ENCODE data around the gene KCNK17. TPM values are rescaled to one million over a fixed set of nuclear protein-coding genes. Genes with fewer than 3 reads are reported as not detected.

The KCNK17 gene, protein sequence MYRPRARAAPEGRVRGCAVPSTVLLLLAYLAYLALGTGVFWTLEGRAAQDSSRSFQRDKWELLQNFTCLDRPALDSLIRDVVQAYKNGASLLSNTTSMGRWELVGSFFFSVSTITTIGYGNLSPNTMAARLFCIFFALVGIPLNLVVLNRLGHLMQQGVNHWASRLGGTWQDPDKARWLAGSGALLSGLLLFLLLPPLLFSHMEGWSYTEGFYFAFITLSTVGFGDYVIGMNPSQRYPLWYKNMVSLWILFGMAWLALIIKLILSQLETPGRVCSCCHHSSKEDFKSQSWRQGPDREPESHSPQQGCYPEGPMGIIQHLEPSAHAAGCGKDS
- 10.5 TPM for polyA plus RNA-seq (2013)

DNA sequence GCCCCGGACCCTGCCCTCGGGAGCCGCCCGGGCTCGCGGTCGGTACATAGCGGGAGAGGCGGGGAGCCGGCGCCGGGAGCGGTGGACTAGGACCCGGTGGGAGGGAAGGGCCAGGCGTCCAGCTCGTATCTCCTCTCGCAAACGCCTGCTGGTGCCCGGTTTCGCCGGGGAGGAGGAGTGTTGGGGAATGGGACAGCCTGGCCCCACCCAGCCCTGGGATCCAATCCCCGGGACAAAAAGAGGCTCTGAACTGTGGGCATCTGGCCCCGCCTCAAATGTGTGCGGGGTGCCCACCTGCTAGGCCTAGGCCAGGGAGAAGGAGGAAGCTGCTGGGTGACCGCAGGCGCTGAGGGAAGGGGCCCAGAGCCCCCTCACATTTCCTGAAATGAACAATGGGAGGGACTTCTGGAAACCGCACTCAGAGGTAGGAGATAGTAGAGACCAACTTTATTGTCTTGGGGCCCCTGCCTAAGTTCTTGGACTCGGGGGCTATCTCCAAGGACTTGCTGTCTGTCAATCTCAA is at the start of gene KCNK17:
TSS of gene KCNK17 (minus strand) at position 147 of the 523 bp plus-strand sequence. CDS start at position 48, 99 bp downstream.
- H3K36me3 ChIP-seq (ENCODE audit: control insufficient read depth in 4 of 4, insufficient read depth in 4 of 4, low read length in 3 of 4): peaks cover 0 to 7% (median 2%) of the 10 kb centered on the region in 4 experiments
- 0% methylated on average over 28 of the region's 28 CpGs for WGBS (ENCODE audit: insufficient coverage)
- H3K27me3 ChIP-seq (replicated peaks in 2 of 5; ENCODE audit: control insufficient read depth in 4 of 5, insufficient read depth in 5 of 5, low read length in 4 of 5): peaks cover 0 to 7% (median 0%) of the 10 kb centered on the region in 5 experiments
- ChIA-PET CTCF (interaction anchor here (0.6 to 6.1 kb wide), 7 partner anchors 10 to 191 kb away, joined by 3 to 47 read pairs (median 6); no protein-coding TSS in a partner anchor), POLR2A (interaction anchor here (0.6 to 1.2 kb wide), 2 partner anchors 11 to 22 kb away, joined by 3 to 4 read pairs; no protein-coding TSS in a partner anchor)
- no peaks in the 10 kb centered on the region for H3K9me3 ChIP-seq (ENCODE audit: control extremely low read depth in 1 of 5, control insufficient read depth in 4 of 5, insufficient read depth in 2 of 5, low read depth in 1 of 5, low read length in 4 of 5)
- H3K4me1 ChIP-seq (ENCODE audit: control extremely low read depth in 1 of 4, control insufficient read depth in 4 of 4, insufficient read depth in 4 of 4, low read length in 3 of 4): peaks cover 4 to 92% (median 72%) of the 10 kb centered on the region in 4 experiments
- H3K27ac ChIP-seq (ENCODE audit: insufficient read depth in 1 of 2, low read depth in 1 of 2, low read length in 2 of 2, poor library complexity in 1 of 2, severe bottlenecking in 2 of 2): no peak within 1 kb of the TSS
- peak; percentile 77 to 92 (median 89) for DNase-seq
- peak within 1 kb of the TSS; percentile 30 to 78 (median 71) for H3K4me3 ChIP-seq (ENCODE audit: control insufficient read depth in 1 of 7, extremely low read depth in 1 of 7, insufficient read depth in 4 of 7, low read depth in 2 of 7, low read length in 6 of 7)

DNA sequence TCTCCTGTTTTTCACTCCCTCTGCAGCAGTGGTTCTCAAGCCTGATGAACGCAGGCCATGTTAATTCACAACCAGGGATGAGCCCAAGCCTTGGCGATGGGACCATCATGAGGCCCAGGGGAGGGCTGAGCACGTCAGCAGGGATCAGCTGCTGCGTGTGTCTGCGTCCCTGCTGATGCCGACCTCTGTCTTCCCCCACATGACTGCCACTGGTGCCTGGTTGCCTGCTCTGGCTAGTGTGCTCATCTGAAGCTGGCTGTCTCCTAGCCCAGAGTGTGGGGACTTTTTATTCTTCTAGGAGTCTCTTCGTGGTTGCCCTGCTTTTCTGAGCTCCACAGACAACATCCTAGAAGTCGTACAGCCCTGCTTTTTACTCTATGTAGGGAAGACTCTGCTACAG is 49.1 kb upstream of the KCNK17 start:
- Histone ChIP-seq H3K27me3 (replicated peaks in 2 of 5; ENCODE audit: control insufficient read depth in 4 of 5, insufficient read depth in 5 of 5, low read length in 4 of 5) (peaks cover 0 to 4% (median 0%) of the 10 kb centered on the region in 5 experiments), H3K9me3 (ENCODE audit: control extremely low read depth in 1 of 5, control insufficient read depth in 4 of 5, insufficient read depth in 2 of 5, low read depth in 1 of 5, low read length in 4 of 5) (no peaks in the 10 kb centered on the region), H3K36me3 (ENCODE audit: control insufficient read depth in 4 of 4, insufficient read depth in 4 of 4, low read length in 3 of 4) (no peaks in the 10 kb centered on the region), H3K27ac (ENCODE audit: insufficient read depth in 1 of 2, low read depth in 1 of 2, low read length in 2 of 2, poor library complexity in 1 of 2, severe bottlenecking in 2 of 2) (no peak overlapping the region), H3K4me3 (ENCODE audit: control insufficient read depth in 1 of 7, extremely low read depth in 1 of 7, insufficient read depth in 4 of 7, low read depth in 2 of 7, low read length in 6 of 7) (no peak overlapping the region), H3K4me1 (ENCODE audit: control extremely low read depth in 1 of 4, control insufficient read depth in 4 of 4, insufficient read depth in 4 of 4, low read length in 3 of 4) (peaks cover 0 to 7% (median 6%) of the 10 kb centered on the region in 4 experiments)
- POLR2A ChIA-PET: no interaction called here
- CTCF ChIA-PET: interaction anchor here (0.7 to 2.3 kb wide), 11 partner anchors 10 to 1518 kb away, joined by 3 to 10 read pairs (median 4); no protein-coding TSS in a partner anchor
- DNase-seq: no peak
- 100% methylated on average over 6 of the region's 8 CpGs for WGBS (ENCODE audit: insufficient coverage)

DNA sequence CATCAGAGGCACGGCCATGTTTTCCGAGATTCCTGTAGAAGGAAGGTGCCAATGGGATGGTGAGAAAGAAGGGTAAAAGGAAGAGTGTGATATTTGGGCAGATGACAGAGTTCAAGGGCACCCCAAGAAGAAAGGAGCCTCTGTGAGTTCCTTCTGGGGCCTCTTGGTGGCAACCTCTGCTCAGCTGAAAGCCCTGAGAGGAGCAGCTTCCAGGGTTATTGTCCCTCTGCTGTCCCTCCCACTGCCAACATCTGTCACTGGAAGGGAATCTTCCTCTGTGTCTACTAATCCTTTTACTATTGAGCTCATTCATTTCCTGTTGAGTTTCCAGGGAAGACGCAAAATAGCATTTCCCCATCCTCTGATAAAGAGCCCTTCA is 48.3 kb upstream of the KCNK17 start:
- no peak overlapping the region for H3K27ac ChIP-seq (ENCODE audit: insufficient read depth in 1 of 2, low read depth in 1 of 2, low read length in 2 of 2, poor library complexity in 1 of 2, severe bottlenecking in 2 of 2)
- H3K27me3 ChIP-seq (replicated peaks in 2 of 5; ENCODE audit: control insufficient read depth in 4 of 5, insufficient read depth in 5 of 5, low read length in 4 of 5): peaks cover 0 to 4% (median 0%) of the 10 kb centered on the region in 5 experiments
- WGBS (ENCODE audit: insufficient coverage): 100% methylated on average over 1 of the region's 3 CpGs
- no peak for DNase-seq
- no peaks in the 10 kb centered on the region for H3K36me3 ChIP-seq (ENCODE audit: control insufficient read depth in 4 of 4, insufficient read depth in 4 of 4, low read length in 3 of 4)
- H3K4me1 ChIP-seq (ENCODE audit: control extremely low read depth in 1 of 4, control insufficient read depth in 4 of 4, insufficient read depth in 4 of 4, low read length in 3 of 4): peaks cover 0 to 12% (median 10%) of the 10 kb centered on the region in 4 experiments
- H3K9me3 ChIP-seq (ENCODE audit: control extremely low read depth in 1 of 5, control insufficient read depth in 4 of 5, insufficient read depth in 2 of 5, low read depth in 1 of 5, low read length in 4 of 5): no peaks in the 10 kb centered on the region
- ChIA-PET POLR2A (interaction anchor here (0.6 kb wide), 1 partner anchor 15 kb away, joined by 3 read pairs; no protein-coding TSS in a partner anchor), CTCF (interaction anchor here (1.0 to 2.3 kb wide), 9 partner anchors 8 to 531 kb away, joined by 3 to 10 read pairs (median 7); no protein-coding TSS in a partner anchor)
- no peak overlapping the region for H3K4me3 ChIP-seq (ENCODE audit: control insufficient read depth in 1 of 7, extremely low read depth in 1 of 7, insufficient read depth in 4 of 7, low read depth in 2 of 7, low read length in 6 of 7)

DNA sequence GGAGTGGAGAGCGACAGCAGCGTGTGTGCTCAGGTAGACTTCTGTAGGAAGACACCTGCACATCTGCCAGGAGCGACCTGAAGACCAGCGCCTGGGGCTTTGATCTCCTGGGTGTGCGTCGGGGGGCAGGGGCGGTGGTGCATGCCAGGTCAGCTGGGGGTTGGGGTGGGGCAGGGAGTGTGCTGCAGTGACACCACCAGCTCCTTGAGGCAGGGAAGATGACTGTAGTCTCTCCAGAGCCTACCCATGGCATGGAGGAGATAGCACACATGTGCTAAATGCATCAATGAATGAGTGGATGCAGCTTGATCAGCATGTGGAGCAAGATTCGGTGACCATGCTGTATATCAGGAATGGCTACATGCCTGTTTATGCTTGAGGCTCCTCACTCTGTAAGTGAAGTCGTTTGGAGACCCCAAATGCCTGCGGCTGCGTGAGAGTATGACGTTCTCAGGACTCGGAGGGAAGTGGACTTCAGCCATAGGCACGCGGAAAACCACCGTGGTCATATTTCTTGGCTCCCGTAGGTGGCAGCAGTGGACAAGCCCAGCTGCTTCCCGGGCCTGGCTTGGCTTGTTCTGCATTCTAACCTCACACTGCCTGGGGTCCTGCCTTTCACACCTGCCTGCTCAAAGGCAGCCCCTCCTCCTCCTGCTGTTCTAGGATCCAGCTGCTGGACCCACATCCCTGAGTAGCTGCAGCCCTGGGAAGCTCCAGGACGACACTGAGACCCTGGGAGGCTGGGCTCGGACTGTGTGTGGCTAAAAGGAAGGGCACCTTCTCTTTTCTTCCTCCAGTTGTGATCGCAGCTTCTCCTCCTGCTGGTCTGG is 47.7 kb upstream of the KCNK17 start:
- WGBS (ENCODE audit: insufficient coverage): 36% methylated on average over 20 of the region's 21 CpGs
- Histone ChIP-seq H3K4me3 (ENCODE audit: control insufficient read depth in 1 of 7, extremely low read depth in 1 of 7, insufficient read depth in 4 of 7, low read depth in 2 of 7, low read length in 6 of 7) (peak overlapping the region in 1 of 7 experiments; percentile 6), H3K4me1 (ENCODE audit: control extremely low read depth in 1 of 4, control insufficient read depth in 4 of 4, insufficient read depth in 4 of 4, low read length in 3 of 4) (peaks cover 0 to 12% (median 10%) of the 10 kb centered on the region in 4 experiments), H3K27ac (ENCODE audit: insufficient read depth in 1 of 2, low read depth in 1 of 2, low read length in 2 of 2, poor library complexity in 1 of 2, severe bottlenecking in 2 of 2) (no peak overlapping the region), H3K9me3 (ENCODE audit: control extremely low read depth in 1 of 5, control insufficient read depth in 4 of 5, insufficient read depth in 2 of 5, low read depth in 1 of 5, low read length in 4 of 5) (no peaks in the 10 kb centered on the region), H3K36me3 (ENCODE audit: control insufficient read depth in 4 of 4, insufficient read depth in 4 of 4, low read length in 3 of 4) (no peaks in the 10 kb centered on the region), H3K27me3 (replicated peaks in 2 of 5; ENCODE audit: control insufficient read depth in 4 of 5, insufficient read depth in 5 of 5, low read length in 4 of 5) (peaks cover 0 to 4% (median 0%) of the 10 kb centered on the region in 5 experiments)
- peak; percentile 64 to 87 (median 84) for DNase-seq
- POLR2A ChIA-PET: interaction anchor here (0.6 kb wide), 1 partner anchor 15 kb away, joined by 3 read pairs; no protein-coding TSS in a partner anchor
- CTCF ChIA-PET: interaction anchor here (0.9 to 2.1 kb wide), 7 partner anchors 9 to 531 kb away, joined by 4 to 10 read pairs (median 7); no protein-coding TSS in a partner anchor

DNA sequence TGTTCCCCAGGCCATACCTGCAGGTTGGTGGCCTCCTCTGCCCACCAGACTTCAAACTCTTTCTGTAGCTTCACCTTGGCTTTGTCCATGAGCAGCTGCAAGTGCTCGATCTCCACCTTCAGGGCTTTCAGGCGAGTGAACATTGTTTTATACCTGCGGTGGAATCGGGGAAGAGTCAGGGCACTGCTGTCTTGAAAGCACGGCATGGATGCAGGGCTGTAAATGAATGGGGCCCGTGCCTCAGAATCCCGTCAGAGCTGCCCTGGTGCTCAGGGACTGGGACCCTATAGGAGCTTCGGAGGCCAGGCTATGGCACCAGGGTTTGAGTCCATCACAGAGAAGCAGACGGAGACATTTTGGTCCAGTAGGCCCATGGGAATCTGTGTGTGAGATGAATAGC is 46.2 kb upstream of the KCNK17 start:
- Histone ChIP-seq H3K27me3 (replicated peaks in 2 of 5; ENCODE audit: control insufficient read depth in 4 of 5, insufficient read depth in 5 of 5, low read length in 4 of 5) (peaks cover 0 to 4% (median 0%) of the 10 kb centered on the region in 5 experiments), H3K9me3 (ENCODE audit: control extremely low read depth in 1 of 5, control insufficient read depth in 4 of 5, insufficient read depth in 2 of 5, low read depth in 1 of 5, low read length in 4 of 5) (no peaks in the 10 kb centered on the region), H3K36me3 (ENCODE audit: control insufficient read depth in 4 of 4, insufficient read depth in 4 of 4, low read length in 3 of 4) (no peaks in the 10 kb centered on the region), H3K4me1 (ENCODE audit: control extremely low read depth in 1 of 4, control insufficient read depth in 4 of 4, insufficient read depth in 4 of 4, low read length in 3 of 4) (peaks cover 0 to 12% (median 10%) of the 10 kb centered on the region in 4 experiments), H3K27ac (ENCODE audit: insufficient read depth in 1 of 2, low read depth in 1 of 2, low read length in 2 of 2, poor library complexity in 1 of 2, severe bottlenecking in 2 of 2) (no peak overlapping the region), H3K4me3 (ENCODE audit: control insufficient read depth in 1 of 7, extremely low read depth in 1 of 7, insufficient read depth in 4 of 7, low read depth in 2 of 7, low read length in 6 of 7) (no peak overlapping the region)
- WGBS (ENCODE audit: insufficient coverage): 100% methylated on average over 9 of the region's 9 CpGs
- DNase-seq: no peak
- ChIA-PET CTCF (interaction anchor here (0.6 to 1.6 kb wide), 4 partner anchors 10 to 533 kb away, joined by 3 to 4 read pairs (median 3); no protein-coding TSS in a partner anchor), POLR2A (no interaction called here)

DNA sequence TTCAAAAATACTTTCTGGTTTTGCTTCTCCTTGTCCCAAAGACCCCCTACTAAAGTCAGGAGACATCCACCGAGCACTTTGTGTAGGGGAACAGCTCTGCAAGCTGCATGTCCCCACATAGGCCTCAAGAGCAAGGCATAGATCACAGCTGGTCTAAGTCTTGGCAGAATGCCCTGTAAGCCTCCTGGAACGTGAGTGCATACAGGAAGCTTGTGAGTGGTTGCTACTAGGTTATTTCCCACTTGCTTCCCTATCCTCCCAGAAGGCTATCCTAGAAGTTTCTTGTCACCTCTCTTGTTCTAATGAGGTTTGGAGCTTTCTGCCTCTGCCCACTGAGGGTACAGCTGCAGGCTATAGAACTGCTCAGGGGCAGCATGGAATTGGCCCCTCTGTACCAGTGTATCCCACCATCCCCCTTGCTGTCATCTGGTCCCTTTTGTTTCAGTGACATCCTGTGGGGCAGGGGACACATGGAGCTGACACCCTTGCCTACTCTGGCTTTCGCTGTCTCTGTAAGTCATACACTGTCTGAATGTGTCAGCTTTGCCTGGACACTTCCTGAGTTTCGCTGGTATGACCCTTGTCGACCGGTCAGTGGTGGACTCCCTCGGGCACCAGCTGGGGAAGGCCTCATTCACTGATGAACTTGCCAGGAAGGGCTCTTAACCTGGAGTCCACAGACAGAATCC is 43.9 kb upstream of the KCNK17 start:
- CTCF ChIA-PET: interaction anchor here (0.9 to 2.0 kb wide), 5 partner anchors 9 to 536 kb away, joined by 3 to 10 read pairs (median 6); no protein-coding TSS in a partner anchor
- DNase-seq: peak in 2 of 3 donors; percentile 65 to 68
- no peak overlapping the region for H3K4me3 ChIP-seq (ENCODE audit: control insufficient read depth in 1 of 7, extremely low read depth in 1 of 7, insufficient read depth in 4 of 7, low read depth in 2 of 7, low read length in 6 of 7)

More for the DNA sequence above, 43.9 kb upstream of the KCNK17 start:
- Histone ChIP-seq H3K9me3 (ENCODE audit: control extremely low read depth in 1 of 5, control insufficient read depth in 4 of 5, insufficient read depth in 2 of 5, low read depth in 1 of 5, low read length in 4 of 5) (no peaks in the 10 kb centered on the region), H3K4me1 (ENCODE audit: control extremely low read depth in 1 of 4, control insufficient read depth in 4 of 4, insufficient read depth in 4 of 4, low read length in 3 of 4) (peaks cover 0 to 12% (median 10%) of the 10 kb centered on the region in 4 experiments), H3K27ac (ENCODE audit: insufficient read depth in 1 of 2, low read depth in 1 of 2, low read length in 2 of 2, poor library complexity in 1 of 2, severe bottlenecking in 2 of 2) (no peak overlapping the region), H3K36me3 (ENCODE audit: control insufficient read depth in 4 of 4, insufficient read depth in 4 of 4, low read length in 3 of 4) (no peaks in the 10 kb centered on the region), H3K27me3 (replicated peaks in 2 of 5; ENCODE audit: control insufficient read depth in 4 of 5, insufficient read depth in 5 of 5, low read length in 4 of 5) (peaks cover 0 to 4% (median 0%) of the 10 kb centered on the region in 5 experiments)
- POLR2A ChIA-PET: no interaction called here
- WGBS (ENCODE audit: insufficient coverage): 74% methylated on average over 7 of the region's 7 CpGs

Measured in common myeloid progenitor, CD34-positive (primary cell).